HG02840 (cell line): ENCODE data around the gene RALBP1.

Source experiments
- ATAC-seq: cut with Tn5 transposase; IDR thresholded peaks from one replicate; pipeline ENCODE4 v1.9.1; 2021; ENCODE audit warnings: mild to moderate bottlenecking, moderate library complexity, moderate number of reproducible peaks; ENCODE audit not compliant: unreplicated experiment, low FRiP score

RALBP1 gene

DNA sequence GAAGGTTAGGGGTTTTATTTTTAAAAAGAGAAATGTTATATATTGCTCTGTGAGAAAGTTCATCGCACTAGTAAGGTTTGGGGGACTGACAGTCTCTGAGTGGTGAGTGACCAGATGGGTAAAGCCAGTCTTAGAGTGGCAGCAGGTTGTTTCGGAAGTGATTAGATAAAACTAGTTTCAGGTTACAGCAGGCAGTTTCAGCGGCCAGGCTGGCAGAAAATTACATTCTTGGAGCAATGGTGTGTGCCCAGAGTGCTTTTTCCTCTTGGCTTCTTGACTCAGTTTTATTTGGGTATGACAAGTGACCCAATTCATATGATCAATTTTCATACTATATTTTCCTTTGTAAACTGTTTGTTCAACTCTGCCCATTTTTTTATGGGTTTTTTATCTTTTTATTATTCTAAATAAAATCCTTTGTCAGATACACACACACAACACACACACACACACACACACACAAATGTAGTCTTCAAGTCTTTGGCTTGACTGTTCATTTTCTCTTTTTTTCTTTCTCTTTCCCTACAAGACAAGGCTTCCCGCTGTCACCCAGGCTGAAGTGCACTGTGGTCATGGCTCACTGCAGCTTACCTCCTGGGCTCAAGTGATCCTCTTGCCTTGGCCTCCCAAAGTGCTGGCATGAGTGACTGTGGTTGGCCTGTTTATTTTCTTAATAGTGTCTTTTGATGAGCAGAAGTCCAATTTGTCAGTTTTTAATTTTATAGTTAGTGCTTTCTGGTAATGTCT lies 30.9 kb downstream of the RALBP1 start:
- ATAC-seq, result no peak

DNA sequence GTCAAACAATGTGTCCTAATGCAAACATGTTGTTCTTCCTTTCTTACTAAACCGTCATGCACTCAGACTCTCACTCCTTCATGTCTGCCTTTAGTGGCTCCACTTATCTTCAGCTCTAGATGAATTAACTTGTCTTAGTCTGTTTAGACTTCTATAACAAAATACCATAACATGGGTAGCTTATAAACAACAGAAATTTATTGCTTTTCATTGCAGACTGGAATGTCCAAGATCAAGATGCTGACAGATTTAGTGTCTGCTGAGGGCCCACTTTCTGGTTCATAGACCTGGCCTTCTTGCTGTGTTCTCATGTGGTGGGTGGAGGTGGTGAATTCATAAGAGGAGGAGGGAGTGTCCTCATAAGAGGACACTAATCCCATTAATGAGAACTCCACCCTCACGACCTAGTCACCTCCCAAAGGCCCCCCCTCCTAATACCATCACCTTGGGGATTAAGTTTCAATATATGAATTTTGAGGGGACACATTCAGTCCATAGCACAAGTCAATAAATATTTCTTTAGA lies 32.3 kb downstream of the RALBP1 start:
- no peak for ATAC-seq

DNA sequence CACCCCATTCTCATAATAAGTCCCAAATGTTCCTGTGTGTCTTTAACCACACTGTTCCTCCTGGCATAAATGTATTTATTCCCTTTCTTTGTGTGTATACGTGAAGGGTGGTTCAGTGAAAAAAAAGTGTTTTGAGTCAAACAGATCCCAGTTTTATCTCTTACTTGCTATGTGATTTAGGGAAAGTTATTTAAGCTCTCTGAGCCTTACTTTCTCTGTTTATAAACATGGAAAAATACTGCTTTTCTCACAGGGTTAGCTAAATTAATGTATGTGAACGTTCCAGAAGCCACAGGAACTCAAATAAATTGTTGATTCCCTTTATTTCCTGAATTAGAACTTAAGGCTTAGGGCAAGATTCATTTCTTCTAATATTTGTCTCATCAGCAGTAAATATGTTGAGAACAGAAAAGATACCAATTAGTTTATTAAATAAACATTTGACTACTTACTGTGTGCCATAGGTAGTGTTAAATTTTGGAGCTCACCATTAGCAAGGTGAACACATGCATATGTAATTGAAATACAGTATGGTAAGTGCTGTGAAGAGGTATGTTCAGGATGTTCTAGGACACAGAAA lies 33.2 kb downstream of the RALBP1 start:
- ATAC-seq, result no peak

- ATAC-seq, result no peak
These were observed 38.7 kb downstream of the RALBP1 start for GRCh38 chr18:9513971-9514512.

GRCh38 chr18:9516437-9517064 lies 41.2 kb downstream of the RALBP1 start:
- no peak for ATAC-seq

GRCh38 chr18:9517869-9518268 lies 42.6 kb downstream of the RALBP1 start:
- no peak for ATAC-seq

DNA sequence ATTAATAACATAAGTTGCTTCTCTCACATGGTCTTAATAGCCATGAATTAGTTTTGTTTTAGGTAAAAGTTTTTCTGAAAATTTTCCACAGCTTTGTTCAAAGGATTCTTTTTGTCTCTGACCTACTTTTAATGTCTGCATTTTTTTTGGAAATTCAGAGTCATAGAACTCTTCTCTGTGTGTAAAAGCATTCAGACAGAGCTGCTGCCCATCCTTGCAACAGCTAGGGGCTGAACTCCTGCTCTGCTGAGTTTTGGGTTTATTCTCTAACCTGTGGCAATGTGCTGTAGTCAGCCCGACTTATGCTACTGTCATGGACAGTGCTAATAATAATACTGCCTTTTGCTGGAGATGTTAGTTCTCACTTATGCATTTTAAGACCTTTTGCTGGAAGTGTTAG lies 44.1 kb downstream of the RALBP1 start:
- no peak for ATAC-seq

GRCh38 chr18:9520666-9521065 lies 45.4 kb downstream of the RALBP1 start:
- ATAC-seq, result no peak

- ATAC-seq, result no peak
These were observed 46.5 kb downstream of the RALBP1 start for GRCh38 chr18:9521770-9522169.

- no peak for ATAC-seq
These were observed 47.6 kb downstream of the RALBP1 start for GRCh38 chr18:9522952-9523351.

DNA sequence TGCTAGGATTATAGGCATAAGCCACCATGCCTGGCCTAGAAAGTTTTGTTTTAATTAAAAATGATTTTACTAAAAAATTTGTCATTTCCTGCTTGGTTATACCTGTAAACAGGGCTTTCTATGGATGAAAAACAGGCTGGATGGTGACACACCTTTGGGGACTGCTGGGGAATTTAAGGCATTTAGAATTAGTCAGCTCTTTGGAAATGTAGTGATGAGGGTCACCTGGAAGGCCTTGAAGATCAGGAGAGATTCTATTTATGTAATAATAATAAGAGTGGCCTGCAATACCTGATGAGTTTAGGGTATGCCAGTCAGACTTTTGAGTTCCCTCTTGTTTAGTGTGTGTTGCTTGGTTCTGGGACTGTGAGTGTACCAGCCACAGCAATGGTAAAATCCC lies 51.1 kb downstream of the RALBP1 start:
- no peak for ATAC-seq

GRCh38 chr18:9530226-9531009 lies 55.1 kb downstream of the RALBP1 start:
- no peak for ATAC-seq

- no peak for ATAC-seq
These were observed 56.6 kb downstream of the RALBP1 start for GRCh38 chr18:9531791-9532410.

- ATAC-seq, result no peak
These were observed 59.5 kb downstream of the RALBP1 start for GRCh38 chr18:9534844-9535243.

DNA sequence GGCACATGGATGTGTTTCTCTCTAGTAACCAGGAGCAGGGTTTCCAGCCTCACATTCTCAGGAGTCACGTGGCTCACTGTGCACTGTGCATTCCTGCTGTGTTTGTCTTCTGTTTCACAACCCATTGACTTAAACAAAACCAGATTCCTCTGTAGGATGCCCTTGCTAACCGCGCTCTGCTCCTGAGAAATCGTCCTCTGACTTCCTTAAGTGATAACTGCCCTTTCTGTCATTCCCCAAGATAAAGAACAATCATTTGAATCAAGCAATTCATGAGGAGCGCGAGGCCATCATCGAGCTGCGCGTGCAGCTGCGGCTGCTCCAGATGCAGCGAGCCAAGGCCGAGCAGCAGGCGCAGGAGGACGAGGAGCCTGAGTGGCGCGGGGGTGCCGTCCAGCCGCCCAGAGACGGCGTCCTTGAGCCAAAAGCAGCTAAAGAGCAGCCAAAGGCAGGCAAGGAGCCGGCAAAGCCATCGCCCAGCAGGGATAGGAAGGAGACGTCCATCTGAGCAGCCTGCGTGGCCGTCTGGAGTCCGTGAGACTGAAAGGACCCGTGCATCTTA lies 60.2 kb downstream of the RALBP1 start:
- no peak for ATAC-seq

GRCh38 chr18:9536354-9537152 lies 61.2 kb downstream of the RALBP1 start:
- ATAC-seq, result no peak

GRCh38 chr18:9537677-9538076 lies 62.4 kb downstream of the RALBP1 start:
- ATAC-seq, result no peak

DNA sequence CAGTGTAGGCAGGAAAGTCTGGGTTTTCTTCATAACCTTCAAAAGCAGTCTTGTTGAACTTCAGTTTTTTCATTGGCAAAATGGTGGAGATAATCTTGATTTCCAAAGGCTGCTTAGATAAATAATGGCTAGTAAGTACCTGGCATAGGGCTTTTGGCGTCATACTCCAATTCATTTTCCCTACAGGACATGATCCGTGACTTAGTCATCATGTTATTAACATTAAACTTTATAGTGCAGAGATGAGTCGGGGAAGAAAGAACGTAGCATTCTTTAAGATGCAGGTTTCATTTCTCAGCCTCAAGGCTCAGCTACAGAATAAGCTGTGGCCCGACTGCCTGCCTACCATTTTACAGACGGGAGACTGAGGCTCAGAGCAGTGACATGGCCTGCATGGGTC lies 64.0 kb downstream of the RALBP1 start:
- ATAC-seq, result no peak

DNA sequence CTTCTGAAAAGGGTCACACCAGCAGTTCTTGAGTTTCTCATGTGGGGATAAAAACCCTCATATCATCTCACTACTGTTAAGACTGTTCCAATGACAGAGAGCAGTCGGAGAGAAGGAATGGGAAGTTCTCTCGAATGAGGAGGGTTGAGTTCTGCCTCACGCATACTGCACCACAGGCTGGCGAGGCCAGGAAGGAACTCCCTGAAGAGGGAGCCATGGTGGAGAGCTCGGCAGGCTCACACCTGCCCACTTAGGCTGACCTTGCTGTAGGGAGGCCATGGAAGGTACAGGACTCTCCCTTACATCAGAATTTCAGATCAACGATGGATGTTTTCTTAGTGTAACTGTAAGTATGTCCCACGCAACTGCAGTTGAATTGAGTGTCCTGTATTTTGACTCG lies 64.6 kb downstream of the RALBP1 start:
- no peak for ATAC-seq
